ENCODE data around the gene IMMP1L. TPM values are rescaled to one million over a fixed set of nuclear protein-coding genes. Genes with fewer than 3 reads are reported as not detected.

Gene IMMP1L
- total and polyA plus RNA-seq, 2 of the 8 experiments (the other 6 are each of a cell fraction or from before 2014, with no cell fraction given) = 27.4 to 47.7 TPM

GRCh38 chr11:31474083-31474482, 35.3 kb downstream of the IMMP1L start:
- no peak overlapping the region for H2BK15ac ChIP-seq (ENCODE audit: low read length)
- POLR2A ChIA-PET (ENCODE audit: partially characterized antibody) = interaction anchor here (1.2 kb wide), 1 partner anchor 16 kb away, joined by 4 read pairs; no protein-coding TSS in a partner anchor
- CTCF ChIA-PET (ENCODE audit: partially characterized antibody) = no interaction called here
- TF ChIP-seq GTF2F1 (IDR thresholded peaks at IDR 0.05; ENCODE audit: borderline replicate concordance, low read depth, low read length) (no peak), MAFK (IDR thresholded peaks at IDR 0.05; ENCODE audit: low read depth, low read length) (no peak), RXRA (IDR thresholded peaks at IDR 0.05; ENCODE audit: insufficient read depth, low read depth, low read length) (no peak), NRF1 (IDR thresholded peaks at IDR 0.05; ENCODE audit: low read depth, low read length) (no peak), HDAC6 (IDR thresholded peaks at IDR 0.05; ENCODE audit: low read depth, low read length) (no peak), EP300 (IDR thresholded peaks at IDR 0.05; ENCODE audit: borderline replicate concordance in 1 of 2, low read depth in 2 of 2, low read length in 2 of 2) (no peak), ZNF274 (IDR thresholded peaks at IDR 0.05; ENCODE audit: borderline replicate concordance, extremely low read depth, low read length) (no peak), ASH2L (IDR thresholded peaks at IDR 0.05; ENCODE audit: low read length) (no peak), ATF3 (IDR thresholded peaks at IDR 0.05; ENCODE audit: insufficient read depth, low read depth, low read length) (no peak), EZH2 (IDR thresholded peaks at IDR 0.05; ENCODE audit: low read depth, low read length, severe bottlenecking) (no peak), RNF2 (IDR thresholded peaks at IDR 0.05; ENCODE audit: borderline replicate concordance, low read depth, low read length, missing control alignments, poor library complexity, severe bottlenecking) (no peak), GABPA (IDR thresholded peaks at IDR 0.05; ENCODE audit: borderline replicate concordance, insufficient read depth, low read length) (no peak), EGR1 (IDR thresholded peaks at IDR 0.05; ENCODE audit: borderline replicate concordance, low read depth, low read length) (no peak), POLR2A (IDR thresholded peaks at IDR 0.05; ENCODE audit: control extremely low read depth in 1 of 2, low read depth in 2 of 2, low read length in 2 of 2) (no peak)

More at GRCh38 chr11:31474083-31474482, 35.3 kb downstream of the IMMP1L start:
- H2AK5ac ChIP-seq (ENCODE audit: low read depth, low read length) = no peak overlapping the region
- H3K18ac ChIP-seq (ENCODE audit: extremely low read depth, low read length) = no peak overlapping the region
- H4K20me1 ChIP-seq (replicated peaks in 1 of 2; ENCODE audit: control insufficient read depth in 1 of 2, insufficient read depth in 2 of 2, low read length in 2 of 2) = no peaks in the 10 kb centered on the region
- H3K4me3 ChIP-seq (ENCODE audit: extremely low read depth in 1 of 4, insufficient read depth in 2 of 4, low read depth in 3 of 4, low read length in 4 of 4) = no peak overlapping the region
- H3K14ac ChIP-seq (ENCODE audit: insufficient read length) = no peak overlapping the region
- H4K8ac ChIP-seq (ENCODE audit: extremely low read depth, insufficient read depth, low read length) = no peak overlapping the region
- H2BK120ac ChIP-seq (replicated peaks; ENCODE audit: low read depth, low read length) = no peak overlapping the region
- no peak overlapping the region for H2AFZ ChIP-seq (ENCODE audit: low read length)
- no peaks in the 10 kb centered on the region for H3K9me3 ChIP-seq (ENCODE audit: insufficient read depth in 2 of 2, low read depth in 1 of 2, low read length in 1 of 2)
- no peaks in the 10 kb centered on the region; a peak in 1 of 8 replicates for H3K36me3 ChIP-seq (ENCODE audit: control insufficient read depth in 2 of 4, insufficient read depth in 4 of 4, low read length in 3 of 4)
- H2BK20ac ChIP-seq (ENCODE audit: low read length) = no peak overlapping the region
- no peaks in the 10 kb centered on the region for H3K79me1 ChIP-seq (ENCODE audit: low read depth, low read length)
- peaks cover 0 to 5% of the 10 kb centered on the region in 2 experiments; a peak in 2 of 4 replicates for H3K79me2 ChIP-seq (ENCODE audit: control insufficient read depth in 1 of 2, insufficient read depth in 2 of 2, low read length in 2 of 2)
- FAIRE-seq (no peak), DNase-seq (ENCODE audit: low read depth in 1 of 2, low spot score in 2 of 2) (no peak)
- H3K9ac ChIP-seq (replicated peaks in 1 of 4; ENCODE audit: extremely low read depth in 1 of 4, low read depth in 3 of 4, low read length in 3 of 4) = no peak overlapping the region
- no peak overlapping the region for H3K27ac ChIP-seq (ENCODE audit: low read depth, low read length)
- no peak overlapping the region for H3K23ac ChIP-seq (ENCODE audit: insufficient read length)
- no peak overlapping the region for H3K56ac ChIP-seq (replicated peaks; ENCODE audit: insufficient read length, low read depth, low read length)
- H4K91ac ChIP-seq (replicated peaks; ENCODE audit: insufficient read length, low read length) = no peak overlapping the region
- no peak overlapping the region for H2BK5ac ChIP-seq (ENCODE audit: low read depth, low read length)
- H3K4me2 ChIP-seq (ENCODE audit: insufficient read depth in 1 of 2, low read depth in 2 of 2, low read length in 2 of 2) = no peak overlapping the region
- no peaks in the 10 kb centered on the region for H3K23me2 ChIP-seq (ENCODE audit: low read depth, low read length)
- H4K5ac ChIP-seq (ENCODE audit: insufficient read length, low read depth, low read length) = no peak overlapping the region
- no peak overlapping the region for H3K4ac ChIP-seq (replicated peaks; ENCODE audit: insufficient read length, low read depth, low read length)
- no peaks in the 10 kb centered on the region for H3K27me3 ChIP-seq (replicated peaks in 1 of 4; ENCODE audit: control insufficient read depth in 3 of 4, extremely low read depth in 1 of 4, insufficient read depth in 3 of 4, low read length in 3 of 4)
- no peak overlapping the region for H2BK12ac ChIP-seq (ENCODE audit: low read depth, low read length)
- no peaks in the 10 kb centered on the region for H3K4me1 ChIP-seq (replicated peaks in 1 of 4; ENCODE audit: control insufficient read depth in 3 of 4, insufficient read depth in 4 of 4, low read length in 3 of 4)

Measured in H1 (cell line).